SU-DHL-6 (cell line): ENCODE measurements around the gene CPLANE2.

Experiments
- H2AFZ ChIP-seq: fragments of 200-600 bp; sonication (generic); 2 replicates; pipeline ENCODE4 v1.6.1; 2014; ENCODE audit warnings: low read depth, mild to moderate bottlenecking, moderate library complexity, mixed read lengths, antibody characterized with exemption, low read length; ENCODE audit not compliant: severe bottlenecking
- H3F3A ChIP-seq: fragments of 200-600 bp; shearing (Covaris generic); 2 replicates; pipeline ENCODE4 v1.6.0; 2016; ENCODE audit warnings: antibody characterized with exemption, mild to moderate bottlenecking; ENCODE audit not compliant: insufficient read depth
- H3K27ac ChIP-seq: fragments of 200-600 bp; sonication (generic); 2 replicates; pipeline ENCODE4 v1.5.1; 2016; ENCODE audit warnings: low read depth, mild to moderate bottlenecking, low read length, moderate library complexity, mixed read lengths
- H3K27me3 ChIP-seq: fragments of 200-600 bp; sonication (generic), shearing (Covaris generic); 2 replicates; pipeline ENCODE4 v1.6.0; 2014; ENCODE audit warnings: mild to moderate bottlenecking, low read length
- H3K36me3 ChIP-seq: fragments of 200-600 bp; sonication (generic); 2 replicates; pipeline ENCODE4 v1.6.1; 2014; ENCODE audit warnings: mild to moderate bottlenecking, low read length, mixed read lengths
- H3K4me2 ChIP-seq: fragments of 300-600, 200-600 bp; shearing (Covaris generic), sonication (generic); 2 replicates; pipeline ENCODE4 v1.6.0; 2014; ENCODE audit warnings: low read length, low read depth, mild to moderate bottlenecking; ENCODE audit not compliant: poor library complexity, severe bottlenecking
- H3K4me3 ChIP-seq: fragments of 200-600 bp; sonication (generic); 2 replicates; pipeline ENCODE4 v1.5.1; 2014; ENCODE audit warnings: antibody characterized with exemption, low read length, mild to moderate bottlenecking, mixed read lengths; ENCODE audit not compliant: insufficient read depth, poor library complexity, severe bottlenecking
- H3K79me2 ChIP-seq: fragments of 200-600 bp; sonication (generic); 2 replicates; pipeline ENCODE4 v1.6.1; 2014; ENCODE audit warnings: mild to moderate bottlenecking, low read length, moderate library complexity; ENCODE audit not compliant: insufficient read depth
- H3K9ac ChIP-seq: fragments of 200-600 bp; sonication (generic); 2 replicates; pipeline ENCODE4 v1.7.0; 2014; ENCODE audit warnings: mild to moderate bottlenecking, low read length
- H3K9me2 ChIP-seq: fragments of 200-600 bp; sonication (generic); replicated peaks from 2 replicates; pipeline ENCODE4 v1.6.1; 2014; ENCODE audit warnings: low read length; ENCODE audit not compliant: insufficient read depth
- H3K9me3 ChIP-seq: fragments of 200-600 bp; sonication (generic); 2 replicates; pipeline ENCODE4 v1.6.1; 2014; ENCODE audit warnings: low read length, mixed read lengths; ENCODE audit not compliant: insufficient read depth
- H4K20me1 ChIP-seq: fragments of 200-600 bp; sonication (generic); 2 replicates; pipeline ENCODE4 v1.6.1; 2014; ENCODE audit warnings: low read depth, mild to moderate bottlenecking, antibody characterized with exemption, low read length, moderate library complexity, mixed read lengths
- EZH2phosphoT487 ChIP-seq: fragments of 200-600 bp; sonication (generic), shearing (Covaris generic); conservative IDR thresholded peaks from 2 replicates; pipeline ENCODE4 v1.6.1; 2018; ENCODE audit warnings: mild to moderate bottlenecking, antibody characterized with exemption, low read length, moderate library complexity, mixed read lengths
- TF ChIP-seq, protein P1 (sequence below): fragments of 200-600 bp; sonication (generic); IDR thresholded peaks from one replicate; pipeline ENCODE4 v1.5.1; 2017; ENCODE audit warnings: antibody characterized with exemption, mild to moderate bottlenecking, low read length, moderate library complexity; ENCODE audit not compliant: insufficient read depth, poor library complexity, severe bottlenecking

The CPLANE2 gene

DNA sequence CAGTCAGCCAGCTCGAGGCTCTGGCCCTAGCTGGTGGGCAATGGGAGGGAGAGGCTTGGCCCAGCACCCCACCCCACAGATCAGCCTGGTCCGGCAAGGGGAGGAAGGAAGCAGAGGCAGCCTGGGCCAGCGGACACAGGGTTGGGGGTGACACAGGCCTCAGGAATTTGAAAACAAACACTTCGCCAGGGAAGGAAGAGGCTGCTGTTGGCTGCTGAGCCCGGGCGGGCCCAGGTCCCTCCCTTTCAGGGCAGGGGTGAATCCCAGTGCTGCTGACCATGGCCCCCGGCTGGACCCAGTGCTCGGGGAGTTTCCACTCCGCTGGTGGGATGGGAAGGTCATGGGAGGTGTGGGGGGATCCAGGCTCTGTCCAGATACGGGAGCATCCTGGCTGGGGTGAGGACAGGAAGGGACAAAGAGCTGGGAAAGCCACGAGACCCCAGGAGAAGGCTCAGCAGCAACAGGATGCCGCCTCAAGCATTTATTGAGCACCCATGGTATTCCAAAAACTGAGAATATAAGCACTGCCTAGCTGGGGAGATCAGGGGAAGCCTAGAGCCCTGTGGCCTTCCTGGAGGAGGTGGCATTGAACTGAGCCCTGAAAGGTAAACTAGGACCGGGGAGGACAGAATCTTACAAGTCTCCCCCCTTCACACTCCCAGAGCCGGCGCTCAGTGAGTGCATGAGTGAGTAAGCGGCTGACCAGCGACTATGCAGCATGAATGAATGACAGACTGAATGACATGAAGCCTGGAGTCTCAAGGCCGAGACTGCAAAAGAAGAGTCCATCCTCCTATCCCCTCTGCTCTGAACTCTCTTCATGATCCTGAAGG is 54.9 kb downstream of the CPLANE2 start:
- H3K36me3 ChIP-seq: no peaks in the 10 kb centered on the region
- H3K9me3 ChIP-seq: no peaks in the 10 kb centered on the region
- no peaks in the 10 kb centered on the region for H3K9me2 ChIP-seq
- H2AFZ ChIP-seq: no peak overlapping the region
- no peaks in the 10 kb centered on the region for H4K20me1 ChIP-seq
- no peak overlapping the region for H3K4me2 ChIP-seq
- H3K79me2 ChIP-seq: no peaks in the 10 kb centered on the region
- H3K9ac ChIP-seq: no peak overlapping the region
- no peak overlapping the region for H3K27ac ChIP-seq
- H3K4me3 ChIP-seq: no peak overlapping the region
- H3F3A ChIP-seq: no peaks in the 10 kb centered on the region
- no peaks in the 10 kb centered on the region for H3K27me3 ChIP-seq
- TF ChIP-seq EZH2phosphoT487: no peak
- TF ChIP-seq, protein P1, sequence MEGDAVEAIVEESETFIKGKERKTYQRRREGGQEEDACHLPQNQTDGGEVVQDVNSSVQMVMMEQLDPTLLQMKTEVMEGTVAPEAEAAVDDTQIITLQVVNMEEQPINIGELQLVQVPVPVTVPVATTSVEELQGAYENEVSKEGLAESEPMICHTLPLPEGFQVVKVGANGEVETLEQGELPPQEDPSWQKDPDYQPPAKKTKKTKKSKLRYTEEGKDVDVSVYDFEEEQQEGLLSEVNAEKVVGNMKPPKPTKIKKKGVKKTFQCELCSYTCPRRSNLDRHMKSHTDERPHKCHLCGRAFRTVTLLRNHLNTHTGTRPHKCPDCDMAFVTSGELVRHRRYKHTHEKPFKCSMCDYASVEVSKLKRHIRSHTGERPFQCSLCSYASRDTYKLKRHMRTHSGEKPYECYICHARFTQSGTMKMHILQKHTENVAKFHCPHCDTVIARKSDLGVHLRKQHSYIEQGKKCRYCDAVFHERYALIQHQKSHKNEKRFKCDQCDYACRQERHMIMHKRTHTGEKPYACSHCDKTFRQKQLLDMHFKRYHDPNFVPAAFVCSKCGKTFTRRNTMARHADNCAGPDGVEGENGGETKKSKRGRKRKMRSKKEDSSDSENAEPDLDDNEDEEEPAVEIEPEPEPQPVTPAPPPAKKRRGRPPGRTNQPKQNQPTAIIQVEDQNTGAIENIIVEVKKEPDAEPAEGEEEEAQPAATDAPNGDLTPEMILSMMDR: no peak
